ENCODE results near the gene TNIK.

GRCh38 chr3:171458071-171458863 lies 1.9 kb downstream of the TNIK start:
- no peak for TF ChIP-seq CTCF (IDR thresholded peaks at IDR 0.05; ENCODE audit: low read depth, low read length)
- no peak for TF ChIP-seq MAX (IDR thresholded peaks at IDR 0.05; ENCODE audit: low read depth, low read length)
- TF ChIP-seq POLR2A (IDR thresholded peaks at IDR 0.05; ENCODE audit: extremely low read depth, insufficient read length) = no peak
- TF ChIP-seq MYC (IDR thresholded peaks at IDR 0.05; ENCODE audit: low read depth, low read length) = no peak

Data from NB4 (cell line).